ENCODE results near the gene CRMP1. TPM values are rescaled to one million over a fixed set of nuclear protein-coding genes. Genes with fewer than 3 reads are reported as not detected.

CRMP1 gene
- total RNA-seq, 4 donors from 2014 or later: 0.39 to 0.66 TPM; not detected in 2

GRCh38 chr4:5892323-5893003, 423 bp downstream of the CRMP1 start:
- no peak for TF ChIP-seq POLR2A (IDR thresholded peaks at IDR 0.05)
- TF ChIP-seq CTCF (IDR thresholded peaks at IDR 0.05 in 4 of 5, conservative IDR thresholded peaks at IDR 0.05 in 1 of 5): no peak
- no peak overlapping the region for H3K27ac ChIP-seq
- intact Hi-C loops (cut with DNase I; ENCODE audit: low total_unique reads): no loop called here

GRCh38 chr4:5891563-5892322, 1.1 kb downstream of the CRMP1 start:
- in situ Hi-C loops (cut with MboI; ENCODE audit: low sequenced_read_pairs in 4 of 4) (no loop called here), intact Hi-C loops (cut with DNase I; ENCODE audit: low total_unique reads) (no loop called here)
- Histone ChIP-seq H3K36me3 (no peaks in the 10 kb centered on the region), H3K27ac (no peak overlapping the region), H3K9me3 (no peaks in the 10 kb centered on the region), H3K27me3 (peaks cover 66 to 71% (median 71%) of the 10 kb centered on the region in 3 donors), H3K4me1 (peaks cover 0 to 5% of the 10 kb centered on the region in 2 donors), H3K4me3 (no peak overlapping the region)
- TF ChIP-seq CTCF (IDR thresholded peaks at IDR 0.05 in 4 of 5, conservative IDR thresholded peaks at IDR 0.05 in 1 of 5): no peak
- TF ChIP-seq POLR2A (IDR thresholded peaks at IDR 0.05): no peak
- DNase-seq (no peak), ATAC-seq (no peak)

More at GRCh38 chr4:5892323-5893003, 423 bp downstream of the CRMP1 start:
- H3K9me3 ChIP-seq: no peaks in the 10 kb centered on the region
- peaks cover 58 to 69% (median 66%) of the 10 kb centered on the region in 3 donors for H3K27me3 ChIP-seq
- H3K4me3 ChIP-seq: no peak overlapping the region
- no peak for DNase-seq
- H3K4me1 ChIP-seq: peaks cover 0 to 4% of the 10 kb centered on the region in 2 donors
- no peaks in the 10 kb centered on the region for H3K36me3 ChIP-seq
- no peak for ATAC-seq
- in situ Hi-C loops (cut with MboI; ENCODE audit: low sequenced_read_pairs in 4 of 4): no loop called here

GRCh38 chr4:5890063-5890727, 2.7 kb downstream of the CRMP1 start:
- intact Hi-C loops (cut with DNase I; ENCODE audit: low total_unique reads): no loop called here
- H3K4me1 ChIP-seq: peaks cover 0 to 5% of the 10 kb centered on the region in 2 donors

More at GRCh38 chr4:5890063-5890727, 2.7 kb downstream of the CRMP1 start:
- Histone ChIP-seq H3K9me3 (no peaks in the 10 kb centered on the region), H3K36me3 (no peaks in the 10 kb centered on the region), H3K27ac (no peak overlapping the region), H3K27me3 (peaks cover 66 to 73% (median 69%) of the 10 kb centered on the region in 3 donors), H3K4me3 (peak overlapping the region in 1 of 4 donors; percentile 17)
- ATAC-seq (no peak), DNase-seq (no peak)
- TF ChIP-seq CTCF (IDR thresholded peaks at IDR 0.05 in 4 of 5, conservative IDR thresholded peaks at IDR 0.05 in 1 of 5) (no peak), POLR2A (IDR thresholded peaks at IDR 0.05) (no peak)
- in situ Hi-C loops (cut with MboI; ENCODE audit: low sequenced_read_pairs in 4 of 4): no loop called here

All from gastrocnemius medialis (tissue), 4 donors.